HT1080 (cell line): ENCODE data around the gene LTV1. TPM values are rescaled to one million over a fixed set of nuclear protein-coding genes. Genes with fewer than 3 reads are reported as not detected.

Experiments used
- DNase-seq: peaks from one replicate; pipeline ENCODE4 v3.0.0-alpha.2; 2015; ENCODE audit warnings: low read depth
- small RNA-seq: library from RNA; depleted of rRNA; stranded (forward); fragments of <200 nt; gene quantifications from one replicate; pipeline ENCODE3, GENCODE V24; 2014
- total RNA-seq: library from RNA; depleted of rRNA; stranded (reverse); fragments of >200 nt; shearing (Covaris generic); gene quantifications from 2 replicates; pipeline ENCODE4 v1.2.3, GENCODE V29; 2014; rRNA removed

Gene LTV1
- total RNA-seq, 1 experiment from 2014 or later: 48.9 TPM

GRCh38 chr6:143884216-143884900 lies 41.2 kb downstream of the LTV1 start:
- no peak for DNase-seq

DNA sequence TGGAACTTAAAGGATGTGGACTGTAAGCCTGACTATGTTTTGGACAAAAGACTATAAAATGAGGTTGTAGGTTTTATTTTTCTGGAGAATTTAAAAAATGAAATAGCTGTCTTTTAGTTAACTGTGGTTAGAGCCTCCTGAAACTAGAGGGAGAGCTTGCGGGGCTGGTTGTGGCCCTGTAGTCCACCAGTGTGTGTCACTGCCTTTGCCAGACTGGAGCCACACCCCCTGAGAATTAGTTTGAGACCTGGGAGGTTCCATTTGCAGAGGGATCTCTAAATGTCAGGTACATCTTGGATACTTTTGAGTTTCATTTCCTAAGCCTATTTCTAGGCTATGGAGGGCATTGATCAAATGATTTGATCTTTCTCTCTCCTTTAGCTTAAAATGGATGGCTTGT lies 42.0 kb downstream of the LTV1 start:
- DNase-seq: no peak

- no peak for DNase-seq
These were observed 51.5 kb downstream of the LTV1 start for GRCh38 chr6:143894655-143895054.

DNA sequence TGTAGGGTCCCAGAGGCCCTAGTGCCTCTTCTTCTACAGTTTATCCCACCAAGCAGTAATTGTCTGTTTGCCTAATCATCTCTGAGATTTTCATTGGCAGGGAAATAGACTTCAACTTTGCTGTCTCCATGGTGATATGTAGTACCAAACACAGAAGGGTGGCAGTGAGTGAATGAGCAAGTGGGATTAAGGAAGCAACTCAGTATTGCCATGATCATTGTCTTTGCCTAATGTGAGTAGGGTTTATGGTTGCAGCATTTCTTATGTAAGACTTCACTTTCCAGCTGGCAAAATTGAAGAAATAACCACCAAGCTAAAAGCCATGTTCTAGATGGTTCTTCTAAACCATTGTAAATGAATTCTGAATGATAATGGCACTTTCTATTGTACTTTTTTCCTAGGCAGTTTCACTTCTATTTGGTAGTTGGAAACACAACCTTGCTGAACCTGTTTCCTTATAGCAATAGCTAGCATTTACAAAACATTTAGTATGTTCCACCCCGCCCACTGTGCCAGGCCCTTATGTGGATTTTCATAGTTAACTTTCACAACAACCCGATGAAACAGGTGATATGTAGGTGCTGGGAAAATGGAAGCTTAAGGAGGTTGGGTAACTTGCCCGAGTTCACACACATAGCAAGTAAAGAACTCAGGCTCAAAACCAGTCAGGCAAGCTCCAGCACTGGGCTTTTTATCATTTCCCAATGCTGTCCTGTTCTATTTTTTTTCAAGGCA lies 53.2 kb downstream of the LTV1 start:
- DNase-seq: peak; percentile 4

- DNase-seq: no peak
These were observed 57.2 kb downstream of the LTV1 start for GRCh38 chr6:143900358-143900757.

DNA sequence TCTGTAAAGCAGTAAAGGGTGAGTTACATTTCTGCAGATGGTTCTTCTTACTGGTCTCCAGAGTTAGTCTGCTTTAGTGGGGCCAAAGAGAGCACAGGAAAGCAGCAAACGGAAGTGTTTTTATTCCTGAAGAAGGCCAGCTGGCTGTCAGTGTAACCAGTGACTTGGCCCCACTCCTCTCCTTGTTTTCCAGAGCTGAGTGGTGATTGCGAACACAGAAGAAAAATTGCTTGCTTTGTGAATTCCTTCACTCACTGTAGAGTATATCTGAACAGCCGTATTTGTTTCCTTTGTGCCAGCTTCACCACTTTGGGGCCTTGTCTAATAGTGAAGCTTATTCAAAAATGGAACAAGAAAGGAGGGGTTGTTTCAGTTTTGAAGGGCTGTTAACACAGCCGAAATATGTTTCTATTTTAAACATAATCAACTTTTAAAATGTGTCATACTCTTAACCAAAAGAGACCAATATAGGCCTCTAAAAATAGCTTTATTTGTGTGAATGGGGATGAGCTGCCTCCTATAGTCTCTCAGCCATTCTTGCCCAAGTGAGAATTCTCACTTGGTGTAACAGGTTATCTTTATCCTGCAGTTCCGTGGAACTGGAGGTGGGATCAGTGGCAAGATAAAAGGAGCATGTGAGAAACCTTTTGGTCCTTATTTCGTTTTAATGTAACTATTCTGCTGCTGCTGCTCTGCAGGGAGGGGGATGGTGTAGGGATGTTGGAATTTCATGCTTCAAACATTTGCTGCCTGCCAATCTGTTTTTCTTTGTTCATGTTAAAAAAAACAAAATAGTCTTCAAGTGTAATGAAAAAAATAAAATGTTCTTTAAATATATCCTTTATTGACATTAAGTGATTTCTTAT lies 59.0 kb downstream of the LTV1 start:
- no peak for DNase-seq

GRCh38 chr6:143902827-143903226 lies 59.7 kb downstream of the LTV1 start:
- DNase-seq: no peak

DNA sequence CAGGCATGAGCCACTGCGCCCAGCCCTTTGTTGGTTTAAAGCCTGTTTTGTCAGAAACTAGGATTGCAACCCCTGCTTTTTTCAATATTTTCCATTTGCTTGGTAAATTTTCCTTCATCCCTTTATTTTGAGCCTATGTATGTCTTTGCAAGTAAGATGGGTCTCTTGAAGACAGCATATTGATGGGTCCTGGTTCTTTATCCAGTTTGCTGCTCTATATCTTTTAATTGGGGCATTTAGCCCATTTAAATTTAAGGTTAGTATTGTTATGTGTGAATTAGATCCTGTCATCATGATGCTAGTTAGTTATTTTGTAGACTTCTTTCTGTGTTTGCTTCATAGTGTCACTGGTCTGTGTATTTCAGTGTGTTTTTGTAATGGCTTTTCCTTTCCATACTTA lies 67.9 kb downstream of the LTV1 start:
- no peak for DNase-seq

DNA sequence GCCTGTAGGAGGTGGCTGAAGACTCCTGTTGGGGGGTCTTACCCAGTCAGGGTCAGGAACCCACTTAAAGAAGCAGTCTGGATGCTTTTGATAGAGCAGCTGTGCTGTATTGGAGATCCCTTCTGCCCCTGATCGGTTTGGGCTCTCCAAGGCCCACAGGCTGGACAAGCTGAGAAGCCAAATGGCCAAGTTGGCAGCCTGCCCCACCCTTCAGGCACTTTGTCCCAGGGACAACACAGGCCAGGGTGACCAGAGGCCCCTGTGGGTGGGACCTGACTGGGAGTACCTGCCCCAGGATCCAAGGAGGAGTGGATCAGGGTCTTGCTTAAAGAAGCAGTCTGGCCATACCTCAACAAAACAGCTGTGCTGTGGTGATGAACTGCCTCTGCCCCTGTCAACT lies 69.5 kb downstream of the LTV1 start:
- DNase-seq: no peak

Small RNA genes within 50 kb of the gene (small RNA-seq; reads per million reads assigned to genes)
- not detected for gene ZC2HC1B

Other genes starting within 250 kb of the LTV1 start
- gene PHACTR2, start 165.4 kb upstream of the LTV1 start, total RNA-seq: 32.2 and 38.5 TPM in 2 replicates
- not detected in 2 replicates for gene ZC2HC1B, start 21.1 kb downstream of the LTV1 start, total RNA-seq
- 2.6 and 7.1 TPM in 2 replicates for gene PLAGL1, start 164.9 kb downstream of the LTV1 start, total RNA-seq